Urinary bladder (tissue), 4 donors: Measurements from ENCODE around the gene TAF12. TPM values are rescaled to one million over a fixed set of nuclear protein-coding genes. Genes with fewer than 3 reads are reported as not detected.
A peak's percentile ranks its signal among the peaks of the same experiment; 100 is the strongest.
"Not testable (repeated sequence)": the region's sequence is repeated elsewhere in the genome, so short reads cannot be mapped to it uniquely, and the experiment has no call there.

ENCODE experiments used
- DNase-seq: peaks from one replicate; pipeline ENCODE4 v3.0.0-alpha.2; 2015; ENCODE audit errors: extremely low spot score
- H3K27ac ChIP-seq: one replicate; pipeline ENCODE4 v1.5.1; 2013; ENCODE audit warnings: low read depth, mild to moderate bottlenecking, moderate library complexity
- H3K36me3 ChIP-seq: one replicate; pipeline ENCODE4 v1.6.1; 2013; ENCODE audit warnings: mild to moderate bottlenecking, moderate library complexity; ENCODE audit not compliant: insufficient read depth
- H3K4me1 ChIP-seq: one replicate; pipeline ENCODE4 v1.6.1; 2013; ENCODE audit warnings: mild to moderate bottlenecking, moderate library complexity; ENCODE audit not compliant: insufficient read depth
- H3K4me3 ChIP-seq: one replicate; pipeline ENCODE4 v1.5.1; 2013; ENCODE audit warnings: low read depth, low read length
- WGBS: extraction: QIAGEN DNeasy Blood & Tissue Kit; methylation state at CpG from one replicate; pipeline ENCODE4 v1.1.7; 2013; 5-methylcytosine and 5-hydroxymethylcytosine counted together
- polyA plus RNA-seq: library from polyadenylated mRNA; stranded (reverse); fragments of 200-250 nt; gene quantifications from one replicate; pipeline ENCODE4 v1.2.3, GENCODE V29; 2013
- total RNA-seq: library from RNA; depleted of rRNA; stranded (reverse); fragments of >200 nt; gene quantifications from one replicate; pipeline ENCODE4 v1.2.3, GENCODE V29; 2014
- donor health status: healthy with polysubstance abuse.
- donor health status: healthy.

The TAF12 gene
- total RNA-seq (25.6 TPM), polyA plus RNA-seq (23.8 TPM)

- Histone ChIP-seq H3K36me3 (no peaks in the 10 kb centered on the region), H3K4me3 (peak within 1 kb of the TSS; percentile 49), H3K27ac (peak within 1 kb of the TSS; percentile 58), H3K4me1 (no peaks in the 10 kb centered on the region)
- under 1% methylated on average over 49 of the region's 49 CpGs for WGBS
- DNase-seq = peak; percentile 87
Measured at GRCh38 chr1:28642847-28643635, at the start of gene TAF12. Gene TAF12 (minus strand): TSS chr1:28643067. CDS start chr1:28622081, 20,986 bp downstream.

- H3K27ac ChIP-seq, DNase-seq, H3K4me1 ChIP-seq, H3K4me3 ChIP-seq, H3K36me3 ChIP-seq: not testable (repeated sequence)
- WGBS = 89% methylated on average over 1 of the region's 1 CpG
Measured at GRCh38 chr1:28691627-28692026, 48.8 kb upstream of the TAF12 start.

- no peak overlapping the region for H3K4me3 ChIP-seq
- H3K36me3 ChIP-seq = no peaks in the 10 kb centered on the region
- H3K27ac ChIP-seq = no peak overlapping the region
- WGBS = 83% methylated on average over 4 of the region's 4 CpGs
- no peaks in the 10 kb centered on the region for H3K4me1 ChIP-seq
- no peak for DNase-seq
Measured at GRCh38 chr1:28684937-28685336, 42.1 kb upstream of the TAF12 start.

GRCh38 chr1:28682840-28683239, 40.0 kb upstream of the TAF12 start:
- Histone ChIP-seq H3K4me1 (no peaks in the 10 kb centered on the region), H3K27ac (no peak overlapping the region), H3K36me3 (peaks cover 2% of the 10 kb centered on the region), H3K4me3 (no peak overlapping the region)
- 86% methylated on average over 6 of the region's 6 CpGs for WGBS
- DNase-seq = no peak

- H3K4me1 ChIP-seq = no peaks in the 10 kb centered on the region
- no peak for DNase-seq
- H3K4me3 ChIP-seq = no peak overlapping the region
- H3K36me3 ChIP-seq = peaks cover 2% of the 10 kb centered on the region
- WGBS = 78% methylated on average over 4 of the region's 4 CpGs
- no peak overlapping the region for H3K27ac ChIP-seq
Measured at GRCh38 chr1:28680151-28680550, 37.3 kb upstream of the TAF12 start.

- Histone ChIP-seq H3K36me3 (peaks cover 2% of the 10 kb centered on the region), H3K27ac (no peak overlapping the region), H3K4me3 (no peak overlapping the region), H3K4me1 (no peaks in the 10 kb centered on the region)
- no peak for DNase-seq
Measured at GRCh38 chr1:28675924-28676257, 33.0 kb upstream of the TAF12 start.

GRCh38 chr1:28672971-28673370, 30.1 kb upstream of the TAF12 start:
- not testable (repeated sequence) for H3K36me3 ChIP-seq, H3K4me3 ChIP-seq, H3K27ac ChIP-seq, DNase-seq, H3K4me1 ChIP-seq
- 96% methylated on average over 15 of the region's 15 CpGs for WGBS

- Histone ChIP-seq H3K27ac (no peak overlapping the region), H3K4me1 (no peaks in the 10 kb centered on the region), H3K4me3 (no peak overlapping the region), H3K36me3 (no peaks in the 10 kb centered on the region)
- 95% methylated on average over 20 of the region's 20 CpGs for WGBS
- no peak for DNase-seq
Measured at GRCh38 chr1:28671254-28671780, 28.4 kb upstream of the TAF12 start.

GRCh38 chr1:28668956-28669723, 26.3 kb upstream of the TAF12 start:
- DNase-seq = no peak
- H3K4me3 ChIP-seq = peak overlapping the region; percentile 92
- under 1% methylated on average over 59 of the region's 63 CpGs for WGBS
- H3K36me3 ChIP-seq = no peaks in the 10 kb centered on the region
- H3K27ac ChIP-seq = peak overlapping the region; percentile 97
- H3K4me1 ChIP-seq = no peaks in the 10 kb centered on the region

GRCh38 chr1:28668191-28668955, 25.5 kb upstream of the TAF12 start, which contains the start of gene GMEB1:
Gene GMEB1 (plus strand): TSS chr1:28668784. CDS start chr1:28683613, 14,829 bp downstream.
- WGBS = 1% methylated on average over 38 of the region's 57 CpGs
- H3K36me3 ChIP-seq = no peaks in the 10 kb centered on the region
- peak; percentile 60 for DNase-seq
- H3K27ac ChIP-seq = peak within 1 kb of the TSS; percentile 99
- peak within 1 kb of the TSS; percentile 92 for H3K4me3 ChIP-seq
- H3K4me1 ChIP-seq = no peaks in the 10 kb centered on the region

- H3K4me1 ChIP-seq = no peaks in the 10 kb centered on the region
- WGBS = 96% methylated on average over 12 of the region's 12 CpGs
- no peak overlapping the region for H3K4me3 ChIP-seq
- no peaks in the 10 kb centered on the region for H3K36me3 ChIP-seq
- no peak for DNase-seq
- H3K27ac ChIP-seq = no peak overlapping the region
Measured at GRCh38 chr1:28666806-28667205, 23.9 kb upstream of the TAF12 start.

GRCh38 chr1:28663871-28664470, 21.1 kb upstream of the TAF12 start:
- no peak overlapping the region for H3K27ac ChIP-seq
- H3K4me1 ChIP-seq = no peaks in the 10 kb centered on the region
- H3K4me3 ChIP-seq = no peak overlapping the region
- 69% methylated on average over 7 of the region's 7 CpGs for WGBS
- no peaks in the 10 kb centered on the region for H3K36me3 ChIP-seq
- DNase-seq = no peak

- no peak for DNase-seq
- H3K27ac ChIP-seq = no peak overlapping the region
- WGBS = 87% methylated on average over 6 of the region's 6 CpGs
- no peaks in the 10 kb centered on the region for H3K36me3 ChIP-seq
- H3K4me3 ChIP-seq = no peak overlapping the region
- no peaks in the 10 kb centered on the region for H3K4me1 ChIP-seq
Measured at GRCh38 chr1:28656335-28656734, 13.5 kb upstream of the TAF12 start.
